IMR-90 (cell line): ENCODE data around the gene C2orf68. TPM values are rescaled to one million over a fixed set of nuclear protein-coding genes. Genes with fewer than 3 reads are reported as not detected.
"Not testable (repeated sequence)": the region's sequence is repeated elsewhere in the genome, so short reads cannot be mapped to it uniquely, and the experiment has no call there.

Experiments
- ATAC-seq: fragments of 200-7000 bp; cut with Tn5 transposase; 2 replicates; pipeline ENCODE4 v1.9.1; 2020; ENCODE audit warnings: low read depth, mild to moderate bottlenecking, moderate library complexity
- BruUV-seq: library from RNA; stranded (reverse); fragments of 400-500 nt; replicated peaks from 2 replicates; lab custom pipeline; 2021; lab: Mats Ljungman, UMichigan
- CTCF ChIA-PET: fragments of 300-600 bp; formaldehyde crosslinking; extraction: SDS; loops from one replicate; lab custom pipeline; 2021; ENCODE audit warnings: antibody characterized with exemption; lab: Yijun Ruan, JAX
- POLR2A ChIA-PET: fragments of 300-600 bp; sonication (Branson Sonifier 250); formaldehyde crosslinking; loops from one replicate; lab custom pipeline; 2022; ENCODE audit warnings: antibody characterized with exemption; ENCODE audit not compliant: unreplicated experiment; lab: Charles Lee
- DNase-seq: peaks from one replicate; pipeline ENCODE4 v3.0.0; 2013
- H2AFZ ChIP-seq: replicated peaks from 2 replicates; pipeline ENCODE3; 2013; ENCODE audit warnings: low read length, mild to moderate bottlenecking; ENCODE audit not compliant: poor library complexity
- H2AK5ac ChIP-seq: 2 replicates; pipeline ENCODE4 v1.6.1; 2013; ENCODE audit warnings: low read depth, low read length, inconsistent platforms
- H2AK9ac ChIP-seq: replicated peaks from 2 replicates; pipeline ENCODE3; 2013; ENCODE audit warnings: mild to moderate bottlenecking, low read depth, low read length, moderate library complexity; ENCODE audit not compliant: poor library complexity
- H2BK120ac ChIP-seq: 2 replicates; pipeline ENCODE4 v1.6.1; 2013; ENCODE audit warnings: low read depth, low read length, inconsistent platforms
- H2BK15ac ChIP-seq: 3 replicates; pipeline ENCODE4 v1.6.1; 2013; ENCODE audit warnings: low read depth, low read length, inconsistent platforms
- H2BK20ac ChIP-seq: 2 replicates; pipeline ENCODE4 v1.6.1; 2013; ENCODE audit warnings: low read depth, mild to moderate bottlenecking, inconsistent platforms, low read length, moderate library complexity
- H2BK5ac ChIP-seq: 2 replicates; pipeline ENCODE4 v1.6.1; 2013; ENCODE audit warnings: mild to moderate bottlenecking, low read depth, low read length, inconsistent platforms; ENCODE audit not compliant: poor library complexity, severe bottlenecking
- H3K14ac ChIP-seq: replicated peaks from 2 replicates; pipeline ENCODE4 v1.6.1; 2013; ENCODE audit warnings: low read depth, low read length, inconsistent platforms
- H3K18ac ChIP-seq: 2 replicates; pipeline ENCODE4 v1.6.1; 2013; ENCODE audit warnings: low read depth, low read length, control low read depth
- H3K23ac ChIP-seq: 2 replicates; pipeline ENCODE4 v1.6.1; 2013; ENCODE audit warnings: low read depth, low read length, inconsistent platforms
- H3K27ac ChIP-seq: 2 replicates; pipeline ENCODE4 v1.5.1; 2013; ENCODE audit warnings: mild to moderate bottlenecking, control low read depth, low read length; ENCODE audit not compliant: insufficient read depth
- H3K27me3 ChIP-seq: 2 replicates; pipeline ENCODE4 v1.6.1; 2013; ENCODE audit warnings: low read length; ENCODE audit not compliant: control insufficient read depth, insufficient read depth
- H3K36me3 ChIP-seq: 2 replicates; pipeline ENCODE4 v1.6.1; 2013; ENCODE audit warnings: low read length, mixed read lengths; ENCODE audit not compliant: control insufficient read depth, insufficient read depth
- H3K4ac ChIP-seq: 2 replicates; pipeline ENCODE4 v1.6.1; 2013; ENCODE audit warnings: low read depth, low read length, inconsistent platforms
- H3K4me1 ChIP-seq: 2 replicates; pipeline ENCODE4 v1.6.1; 2013; ENCODE audit warnings: low read length, mixed read lengths; ENCODE audit not compliant: control insufficient read depth, insufficient read depth
- H3K4me2 ChIP-seq: 2 replicates; pipeline ENCODE4 v1.6.1; 2013; ENCODE audit warnings: low read depth, mild to moderate bottlenecking, control low read depth, low read length, moderate library complexity
- H3K4me3 ChIP-seq: 2 replicates; pipeline ENCODE4 v1.5.1; 2013; ENCODE audit warnings: low read depth, mild to moderate bottlenecking, control low read depth, low read length, moderate library complexity; ENCODE audit not compliant: insufficient read depth
- H3K56ac ChIP-seq: 2 replicates; pipeline ENCODE4 v1.6.1; 2013; ENCODE audit warnings: low read length, inconsistent platforms; ENCODE audit not compliant: insufficient read depth; ENCODE audit errors: extremely low read depth
- H3K79me1 ChIP-seq, 2 experiments: 2 replicates each; pipeline ENCODE4 v1.6.1; 2013; ENCODE audit warnings: low read length in 2 of 2, inconsistent platforms in 1 of 2, low read depth in 1 of 2
- H3K9ac ChIP-seq: 2 replicates; pipeline ENCODE4 v1.6.1; 2013; ENCODE audit warnings: low read depth, low read length, control low read depth
- H3K9me1 ChIP-seq: 2 replicates; pipeline ENCODE4 v1.6.1; 2013; ENCODE audit warnings: low read length, inconsistent platforms; ENCODE audit not compliant: insufficient read depth
- H3K9me3 ChIP-seq: 2 replicates; pipeline ENCODE4 v1.6.1; 2013; ENCODE audit warnings: low read length; ENCODE audit not compliant: control insufficient read depth, insufficient read depth
- H4K20me1 ChIP-seq: 2 replicates; pipeline ENCODE4 v1.6.1; 2013; ENCODE audit warnings: low read length, inconsistent platforms; ENCODE audit not compliant: insufficient read depth
- H4K5ac ChIP-seq: 2 replicates; pipeline ENCODE4 v1.6.1; 2013; ENCODE audit warnings: mild to moderate bottlenecking, low read depth, low read length, control low read depth
- H4K8ac ChIP-seq, 2 experiments: 2 replicates each; pipeline ENCODE4 v1.6.1; 2013; ENCODE audit warnings: low read depth in 2 of 2, low read length in 2 of 2, control low read depth in 1 of 2, inconsistent platforms in 1 of 2
- H4K91ac ChIP-seq: 2 replicates; pipeline ENCODE4 v1.6.1; 2013; ENCODE audit warnings: low read depth, low read length, inconsistent platforms; ENCODE audit not compliant: insufficient read depth
- CHD1 ChIP-seq: IDR thresholded peaks from 2 replicates; pipeline ENCODE4 v1.6.1; 2012; ENCODE audit warnings: low read depth, low read length, improper control_type of control experiment
- FOS ChIP-seq: fragments of 150-350 bp; IDR thresholded peaks from 2 replicates; pipeline ENCODE4 v1.6.1; 2016; ENCODE audit warnings: low read depth, low read length
- MAZ ChIP-seq: IDR thresholded peaks from 2 replicates; pipeline ENCODE4 v1.6.1; 2012; ENCODE audit warnings: low read depth, mild to moderate bottlenecking, low read length, improper control_type of control experiment, moderate library complexity, borderline replicate concordance
- MXI1 ChIP-seq: IDR thresholded peaks from 2 replicates; pipeline ENCODE4 v1.6.1; 2012; ENCODE audit warnings: low read depth, mild to moderate bottlenecking, low read length, moderate library complexity, borderline replicate concordance
- RCOR1 ChIP-seq: IDR thresholded peaks from 2 replicates; pipeline ENCODE4 v1.6.1; 2012; ENCODE audit warnings: mild to moderate bottlenecking, low read length, improper control_type of control experiment; ENCODE audit not compliant: insufficient replicate concordance
- SMC3 ChIP-seq: fragments of 150-350 bp; IDR thresholded peaks from 2 replicates; pipeline ENCODE4 v1.6.1; 2016; ENCODE audit warnings: low read depth, mild to moderate bottlenecking, antibody characterized with exemption, low read length, moderate library complexity
- USF2 ChIP-seq: fragments of 150-350 bp; IDR thresholded peaks from 2 replicates; pipeline ENCODE4 v1.6.1; 2017; ENCODE audit warnings: mild to moderate bottlenecking, antibody characterized with exemption, low read length, low read depth
- WGBS, 2 experiments: methylation state at CpG; one replicate each; pipeline versions ENCODE4 v1.1.5 to v1.1.7; 2013; ENCODE audit warnings: missing lambda C conversion rate in 2 of 2; ENCODE audit not compliant: insufficient read length in 1 of 2; ENCODE audit errors: extremely low coverage in 2 of 2; 5-methylcytosine and 5-hydroxymethylcytosine counted together
- dilution Hi-C: fragments of 300-500 bp; cut with HindIII; formaldehyde crosslinking; loops from one replicate; pipeline ENCODE4 v1.14.3; 2018; ENCODE audit warnings: low sequenced_read_pairs; ENCODE audit not compliant: unreplicated experiment
- in situ Hi-C: fragments of 300-500 bp; cut with MboI; formaldehyde crosslinking; loops from 3 replicates; pipeline ENCODE4 v1.14.3; 2019; ENCODE audit warnings: low sequenced_read_pairs, inconsistent platforms, mixed read lengths
- intact Hi-C: fragments of 100-400 bp; cut with micrococcal nuclease; formaldehyde crosslinking; loops from 2 replicates; pipeline ENCODE4 v1.10.0; 2022
- polyA plus RNA-seq, 3 experiments: library from polyadenylated mRNA; depleted of rRNA; stranded (reverse); fragments of >200 nt; gene quantifications; 2 replicates each; pipeline ENCODE4 v1.2.3, GENCODE V29; 2012; ENCODE audit warnings: low replicate concordance in 1 of 3
- total RNA-seq: library from RNA; depleted of rRNA; stranded (reverse); fragments of >200 nt; gene quantifications from 2 replicates; pipeline ENCODE4 v1.2.3, GENCODE V29; 2012

C2orf68 gene
- total and polyA plus RNA-seq, 2 of the 4 experiments (the other 2 are of a cell fraction): 6.8 to 10.1 TPM

GRCh38 chr2:85660725-85661124 lies 48.9 kb upstream of the C2orf68 start:
- Histone ChIP-seq H2BK20ac (no peak overlapping the region), H2BK120ac (no peak overlapping the region), H4K91ac (no peak overlapping the region), H3K4me2 (no peak overlapping the region), H3K79me1 (no peaks in the 10 kb centered on the region), H2AK5ac (no peak overlapping the region; the same call in 1 of the 2 replicates), H3K36me3 (peaks cover 2% of the 10 kb centered on the region; the same call in 1 of the 2 replicates), H3K4ac (no peak overlapping the region), H4K8ac (no peak overlapping the region), H2BK5ac (no peak overlapping the region), H3K23ac (no peak overlapping the region), H3K9me3 (no peaks in the 10 kb centered on the region), H3K18ac (no peak overlapping the region), H3K4me1 (peaks cover 11% of the 10 kb centered on the region), H3K4me3 (no peak overlapping the region), H3K27ac (no peak overlapping the region), H3K27me3 (no peaks in the 10 kb centered on the region), H2BK15ac (no peak overlapping the region), H2AFZ (no peak overlapping the region), H2AK9ac (no peak overlapping the region), H3K14ac (no peak overlapping the region), H3K56ac (no peak overlapping the region), H3K9ac (no peak overlapping the region), H4K5ac (no peak overlapping the region), H4K20me1 (no peaks in the 10 kb centered on the region), H3K9me1 (peaks cover 20% of the 10 kb centered on the region)
- POLR2A ChIA-PET: interaction anchor here (0.6 kb wide), 1 partner anchor 15 kb away, joined by 3 read pairs; no protein-coding TSS in a partner anchor
- ATAC-seq: no peak
- no peak for DNase-seq
- CTCF ChIA-PET: no interaction called here
- BruUV-seq: no TSS peak
- 94% methylated on average over 3 of the region's 7 CpGs; no CpG with 5 or more reads in 1 of the 2 experiments for WGBS, 2 experiments
- intact Hi-C loops (no loop called here), in situ Hi-C loops (no loop called here), dilution Hi-C loops (no loop called here)
- TF ChIP-seq CHD1: no peak
- no peak for TF ChIP-seq MAZ
- no peak for TF ChIP-seq MXI1
- TF ChIP-seq FOS: no peak
- TF ChIP-seq SMC3: no peak
- TF ChIP-seq RCOR1: no peak
- no peak for TF ChIP-seq USF2

GRCh38 chr2:85660301-85660700 lies 48.4 kb upstream of the C2orf68 start:
- H3K79me1 ChIP-seq, H3K56ac ChIP-seq, H3K4me3 ChIP-seq, H4K5ac ChIP-seq, H2BK5ac ChIP-seq, POLR2A ChIA-PET, H3K18ac ChIP-seq, H2BK120ac ChIP-seq, H3K9ac ChIP-seq, ATAC-seq, H4K91ac ChIP-seq, H3K27ac ChIP-seq, in situ Hi-C loops, H3K4ac ChIP-seq, H2AK9ac ChIP-seq, BruUV-seq, dilution Hi-C loops, H4K20me1 ChIP-seq, H3K4me2 ChIP-seq, H2BK20ac ChIP-seq, H3K14ac ChIP-seq, DNase-seq, intact Hi-C loops, H2AK5ac ChIP-seq, H4K8ac ChIP-seq, H2BK15ac ChIP-seq, CTCF ChIA-PET, H3K9me3 ChIP-seq, H2AFZ ChIP-seq, H3K36me3 ChIP-seq, H3K23ac ChIP-seq, H3K27me3 ChIP-seq: not testable (repeated sequence)
- no CpG with 5 or more reads among the region's 11 CpGs for WGBS, 2 experiments
- peaks cover 22% of the 10 kb centered on the region for H3K9me1 ChIP-seq
- peaks cover 13% of the 10 kb centered on the region for H3K4me1 ChIP-seq
